IMR-90 (cell line): Measurements from ENCODE around the gene CEP43. TPM values are rescaled to one million over a fixed set of nuclear protein-coding genes. Genes with fewer than 3 reads are reported as not detected.

Experiments
- ATAC-seq: fragments of 200-7000 bp; cut with Tn5 transposase; 2 replicates; pipeline ENCODE4 v1.9.1; 2020; ENCODE audit warnings: low read depth, mild to moderate bottlenecking, moderate library complexity
- BruUV-seq: library from RNA; stranded (reverse); fragments of 400-500 nt; replicated peaks from 2 replicates; lab custom pipeline; 2021; lab: Mats Ljungman, UMichigan
- CTCF ChIA-PET: fragments of 300-600 bp; formaldehyde crosslinking; extraction: SDS; loops from one replicate; lab custom pipeline; 2021; ENCODE audit warnings: antibody characterized with exemption; lab: Yijun Ruan, JAX
- POLR2A ChIA-PET: fragments of 300-600 bp; sonication (Branson Sonifier 250); formaldehyde crosslinking; loops from one replicate; lab custom pipeline; 2022; ENCODE audit warnings: antibody characterized with exemption; ENCODE audit not compliant: unreplicated experiment; lab: Charles Lee
- DNase-seq: peaks from one replicate; pipeline ENCODE4 v3.0.0; 2013
- H2AFZ ChIP-seq: replicated peaks from 2 replicates; pipeline ENCODE3; 2013; ENCODE audit warnings: low read length, mild to moderate bottlenecking; ENCODE audit not compliant: poor library complexity
- H2AK5ac ChIP-seq: 2 replicates; pipeline ENCODE4 v1.6.1; 2013; ENCODE audit warnings: low read depth, low read length, inconsistent platforms
- H2AK9ac ChIP-seq: replicated peaks from 2 replicates; pipeline ENCODE3; 2013; ENCODE audit warnings: mild to moderate bottlenecking, low read depth, low read length, moderate library complexity; ENCODE audit not compliant: poor library complexity
- H2BK120ac ChIP-seq: 2 replicates; pipeline ENCODE4 v1.6.1; 2013; ENCODE audit warnings: low read depth, low read length, inconsistent platforms
- H2BK15ac ChIP-seq: 3 replicates; pipeline ENCODE4 v1.6.1; 2013; ENCODE audit warnings: low read depth, low read length, inconsistent platforms
- H2BK20ac ChIP-seq: 2 replicates; pipeline ENCODE4 v1.6.1; 2013; ENCODE audit warnings: low read depth, mild to moderate bottlenecking, inconsistent platforms, low read length, moderate library complexity
- H2BK5ac ChIP-seq: 2 replicates; pipeline ENCODE4 v1.6.1; 2013; ENCODE audit warnings: mild to moderate bottlenecking, low read depth, low read length, inconsistent platforms; ENCODE audit not compliant: poor library complexity, severe bottlenecking
- H3K14ac ChIP-seq: replicated peaks from 2 replicates; pipeline ENCODE4 v1.6.1; 2013; ENCODE audit warnings: low read depth, low read length, inconsistent platforms
- H3K18ac ChIP-seq: 2 replicates; pipeline ENCODE4 v1.6.1; 2013; ENCODE audit warnings: low read depth, low read length, control low read depth
- H3K23ac ChIP-seq: 2 replicates; pipeline ENCODE4 v1.6.1; 2013; ENCODE audit warnings: low read depth, low read length, inconsistent platforms
- H3K27ac ChIP-seq: 2 replicates; pipeline ENCODE4 v1.5.1; 2013; ENCODE audit warnings: mild to moderate bottlenecking, control low read depth, low read length; ENCODE audit not compliant: insufficient read depth
- H3K27me3 ChIP-seq: 2 replicates; pipeline ENCODE4 v1.6.1; 2013; ENCODE audit warnings: low read length; ENCODE audit not compliant: control insufficient read depth, insufficient read depth
- H3K36me3 ChIP-seq: 2 replicates; pipeline ENCODE4 v1.6.1; 2013; ENCODE audit warnings: low read length, mixed read lengths; ENCODE audit not compliant: control insufficient read depth, insufficient read depth
- H3K4ac ChIP-seq: 2 replicates; pipeline ENCODE4 v1.6.1; 2013; ENCODE audit warnings: low read depth, low read length, inconsistent platforms
- H3K4me1 ChIP-seq: 2 replicates; pipeline ENCODE4 v1.6.1; 2013; ENCODE audit warnings: low read length, mixed read lengths; ENCODE audit not compliant: control insufficient read depth, insufficient read depth
- H3K4me2 ChIP-seq: 2 replicates; pipeline ENCODE4 v1.6.1; 2013; ENCODE audit warnings: low read depth, mild to moderate bottlenecking, control low read depth, low read length, moderate library complexity
- H3K4me3 ChIP-seq: 2 replicates; pipeline ENCODE4 v1.5.1; 2013; ENCODE audit warnings: low read depth, mild to moderate bottlenecking, control low read depth, low read length, moderate library complexity; ENCODE audit not compliant: insufficient read depth
- H3K56ac ChIP-seq: 2 replicates; pipeline ENCODE4 v1.6.1; 2013; ENCODE audit warnings: low read length, inconsistent platforms; ENCODE audit not compliant: insufficient read depth; ENCODE audit errors: extremely low read depth
- H3K79me1 ChIP-seq, 2 experiments: 2 replicates each; pipeline ENCODE4 v1.6.1; 2013; ENCODE audit warnings: low read length in 2 of 2, inconsistent platforms in 1 of 2, low read depth in 1 of 2
- H3K9ac ChIP-seq: 2 replicates; pipeline ENCODE4 v1.6.1; 2013; ENCODE audit warnings: low read depth, low read length, control low read depth
- H3K9me1 ChIP-seq: 2 replicates; pipeline ENCODE4 v1.6.1; 2013; ENCODE audit warnings: low read length, inconsistent platforms; ENCODE audit not compliant: insufficient read depth
- H3K9me3 ChIP-seq: 2 replicates; pipeline ENCODE4 v1.6.1; 2013; ENCODE audit warnings: low read length; ENCODE audit not compliant: control insufficient read depth, insufficient read depth
- H4K20me1 ChIP-seq: 2 replicates; pipeline ENCODE4 v1.6.1; 2013; ENCODE audit warnings: low read length, inconsistent platforms; ENCODE audit not compliant: insufficient read depth
- H4K5ac ChIP-seq: 2 replicates; pipeline ENCODE4 v1.6.1; 2013; ENCODE audit warnings: mild to moderate bottlenecking, low read depth, low read length, control low read depth
- H4K8ac ChIP-seq, 2 experiments: 2 replicates each; pipeline ENCODE4 v1.6.1; 2013; ENCODE audit warnings: low read depth in 2 of 2, low read length in 2 of 2, control low read depth in 1 of 2, inconsistent platforms in 1 of 2
- H4K91ac ChIP-seq: 2 replicates; pipeline ENCODE4 v1.6.1; 2013; ENCODE audit warnings: low read depth, low read length, inconsistent platforms; ENCODE audit not compliant: insufficient read depth
- CEBPB ChIP-seq: IDR thresholded peaks from 2 replicates; pipeline ENCODE4 v1.6.1; 2012; ENCODE audit warnings: low read depth, low read length, improper control_type of control experiment
- CHD1 ChIP-seq: IDR thresholded peaks from 2 replicates; pipeline ENCODE4 v1.6.1; 2012; ENCODE audit warnings: low read depth, low read length, improper control_type of control experiment
- MAFK ChIP-seq: IDR thresholded peaks from 2 replicates; pipeline ENCODE4 v1.6.1; 2012; ENCODE audit warnings: low read depth, low read length, improper control_type of control experiment
- MXI1 ChIP-seq: IDR thresholded peaks from 2 replicates; pipeline ENCODE4 v1.6.1; 2012; ENCODE audit warnings: low read depth, mild to moderate bottlenecking, low read length, moderate library complexity, borderline replicate concordance
- NFE2L2 ChIP-seq: fragments of 150-350 bp; IDR thresholded peaks from 2 replicates; pipeline ENCODE4 v1.6.1; 2016; ENCODE audit warnings: low read depth, mild to moderate bottlenecking, low read length
- POLR2A ChIP-seq: IDR thresholded peaks from 2 replicates; pipeline ENCODE4 v1.6.1; 2012; ENCODE audit warnings: mild to moderate bottlenecking, low read depth, low read length
- RFX5 ChIP-seq: IDR thresholded peaks from 2 replicates; pipeline ENCODE4 v1.8.0; 2012; ENCODE audit warnings: low read depth, mild to moderate bottlenecking, low read length, moderate library complexity
- SMC3 ChIP-seq: fragments of 150-350 bp; IDR thresholded peaks from 2 replicates; pipeline ENCODE4 v1.6.1; 2016; ENCODE audit warnings: low read depth, mild to moderate bottlenecking, antibody characterized with exemption, low read length, moderate library complexity
- WGBS, 2 experiments: methylation state at CpG; one replicate each; pipeline versions ENCODE4 v1.1.5 to v1.1.7; 2013; ENCODE audit warnings: missing lambda C conversion rate in 2 of 2; ENCODE audit not compliant: insufficient read length in 1 of 2; ENCODE audit errors: extremely low coverage in 2 of 2; 5-methylcytosine and 5-hydroxymethylcytosine counted together
- dilution Hi-C: fragments of 300-500 bp; cut with HindIII; formaldehyde crosslinking; loops from one replicate; pipeline ENCODE4 v1.14.3; 2018; ENCODE audit warnings: low sequenced_read_pairs; ENCODE audit not compliant: unreplicated experiment
- in situ Hi-C: fragments of 300-500 bp; cut with MboI; formaldehyde crosslinking; loops from 3 replicates; pipeline ENCODE4 v1.14.3; 2019; ENCODE audit warnings: low sequenced_read_pairs, inconsistent platforms, mixed read lengths
- intact Hi-C: fragments of 100-400 bp; cut with micrococcal nuclease; formaldehyde crosslinking; loops from 2 replicates; pipeline ENCODE4 v1.10.0; 2022
- polyA plus RNA-seq, 3 experiments: library from polyadenylated mRNA; depleted of rRNA; stranded (reverse); fragments of >200 nt; gene quantifications; 2 replicates each; pipeline ENCODE4 v1.2.3, GENCODE V29; 2012; ENCODE audit warnings: low replicate concordance in 1 of 3
- total RNA-seq: library from RNA; depleted of rRNA; stranded (reverse); fragments of >200 nt; gene quantifications from 2 replicates; pipeline ENCODE4 v1.2.3, GENCODE V29; 2012
- TF ChIP-seq, protein P1 (sequence below): conservative IDR thresholded peaks from 2 replicates; pipeline ENCODE4 v1.5.1; 2012; ENCODE audit warnings: mild to moderate bottlenecking, low read depth, low read length, improper control_type of control experiment
- TF ChIP-seq, protein P2 (sequence below): fragments of 150-350 bp; IDR thresholded peaks from 2 replicates; pipeline ENCODE4 v1.6.1; 2016; ENCODE audit warnings: low read depth, mild to moderate bottlenecking, low read length, moderate library complexity, borderline replicate concordance

Gene CEP43
- total and polyA plus RNA-seq, 2 of the 4 experiments (the other 2 are of a cell fraction) = 8.6 to 10.7 TPM

DNA sequence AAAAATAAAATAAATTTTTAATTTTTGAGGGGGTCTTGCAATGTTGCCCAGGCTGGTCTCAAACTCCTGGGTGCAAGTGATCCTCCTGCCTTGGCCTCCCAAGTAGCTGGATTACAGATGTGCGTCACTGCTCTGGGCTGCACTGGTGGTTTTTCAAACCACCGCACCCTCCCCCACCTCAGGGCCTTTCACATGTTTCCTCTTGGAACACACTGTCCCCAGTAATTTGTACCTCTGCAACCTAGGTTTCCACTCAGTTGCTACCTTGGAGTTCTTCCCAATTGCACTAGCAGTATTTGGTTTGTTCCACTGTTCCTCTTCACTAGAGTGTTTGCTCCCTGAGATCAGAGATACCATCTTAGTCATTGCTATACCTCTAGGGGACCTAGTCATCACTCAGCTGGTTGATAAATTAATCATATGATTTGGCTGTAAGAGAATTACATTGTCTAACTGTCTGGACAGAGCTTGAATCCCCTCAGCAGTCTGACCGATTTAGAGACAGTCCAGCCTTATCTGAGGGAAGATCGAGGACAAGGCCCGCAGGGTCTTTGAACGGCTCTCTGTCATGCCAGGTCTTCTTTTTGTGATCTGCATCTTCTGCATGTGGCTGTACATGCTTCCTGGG, 32.0 kb downstream of the CEP43 start:
- peaks cover 32% of the 10 kb centered on the region for H3K36me3 ChIP-seq
- H2BK5ac ChIP-seq = no peak overlapping the region
- CTCF ChIA-PET = no interaction called here
- H3K4me3 ChIP-seq = no peak overlapping the region
- H3K9me1 ChIP-seq = no peaks in the 10 kb centered on the region
- in situ Hi-C loops = no loop called here
- H3K27ac ChIP-seq = no peak overlapping the region
- H2BK15ac ChIP-seq = no peak overlapping the region
- H3K18ac ChIP-seq = no peak overlapping the region
- H4K91ac ChIP-seq = no peak overlapping the region
- intact Hi-C loops = no loop called here
- no peak overlapping the region for H3K14ac ChIP-seq
- peak; percentile 20 for DNase-seq
- H3K27me3 ChIP-seq = no peaks in the 10 kb centered on the region
- no peak overlapping the region for H3K56ac ChIP-seq
- BruUV-seq = no TSS peak
- TF ChIP-seq, protein P1, sequence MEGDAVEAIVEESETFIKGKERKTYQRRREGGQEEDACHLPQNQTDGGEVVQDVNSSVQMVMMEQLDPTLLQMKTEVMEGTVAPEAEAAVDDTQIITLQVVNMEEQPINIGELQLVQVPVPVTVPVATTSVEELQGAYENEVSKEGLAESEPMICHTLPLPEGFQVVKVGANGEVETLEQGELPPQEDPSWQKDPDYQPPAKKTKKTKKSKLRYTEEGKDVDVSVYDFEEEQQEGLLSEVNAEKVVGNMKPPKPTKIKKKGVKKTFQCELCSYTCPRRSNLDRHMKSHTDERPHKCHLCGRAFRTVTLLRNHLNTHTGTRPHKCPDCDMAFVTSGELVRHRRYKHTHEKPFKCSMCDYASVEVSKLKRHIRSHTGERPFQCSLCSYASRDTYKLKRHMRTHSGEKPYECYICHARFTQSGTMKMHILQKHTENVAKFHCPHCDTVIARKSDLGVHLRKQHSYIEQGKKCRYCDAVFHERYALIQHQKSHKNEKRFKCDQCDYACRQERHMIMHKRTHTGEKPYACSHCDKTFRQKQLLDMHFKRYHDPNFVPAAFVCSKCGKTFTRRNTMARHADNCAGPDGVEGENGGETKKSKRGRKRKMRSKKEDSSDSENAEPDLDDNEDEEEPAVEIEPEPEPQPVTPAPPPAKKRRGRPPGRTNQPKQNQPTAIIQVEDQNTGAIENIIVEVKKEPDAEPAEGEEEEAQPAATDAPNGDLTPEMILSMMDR = no peak
- TF ChIP-seq SMC3 = no peak
- TF ChIP-seq CHD1 = no peak
- TF ChIP-seq, protein P2, sequence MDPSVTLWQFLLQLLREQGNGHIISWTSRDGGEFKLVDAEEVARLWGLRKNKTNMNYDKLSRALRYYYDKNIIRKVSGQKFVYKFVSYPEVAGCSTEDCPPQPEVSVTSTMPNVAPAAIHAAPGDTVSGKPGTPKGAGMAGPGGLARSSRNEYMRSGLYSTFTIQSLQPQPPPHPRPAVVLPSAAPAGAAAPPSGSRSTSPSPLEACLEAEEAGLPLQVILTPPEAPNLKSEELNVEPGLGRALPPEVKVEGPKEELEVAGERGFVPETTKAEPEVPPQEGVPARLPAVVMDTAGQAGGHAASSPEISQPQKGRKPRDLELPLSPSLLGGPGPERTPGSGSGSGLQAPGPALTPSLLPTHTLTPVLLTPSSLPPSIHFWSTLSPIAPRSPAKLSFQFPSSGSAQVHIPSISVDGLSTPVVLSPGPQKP = no peak
- TF ChIP-seq MXI1 = no peak
- TF ChIP-seq NFE2L2 = no peak
- TF ChIP-seq CEBPB = no peak
- TF ChIP-seq MAFK = no peak
- TF ChIP-seq POLR2A = no peak
- no peak for TF ChIP-seq RFX5
- H2AK5ac ChIP-seq = no peak overlapping the region
- H4K5ac ChIP-seq = no peak overlapping the region
- H3K4ac ChIP-seq = no peak overlapping the region
- 94% methylated on average over 5 of the region's 6 CpGs; no CpG with 5 or more reads in 1 of the 2 experiments for WGBS, 2 experiments
- no peak overlapping the region for H3K9ac ChIP-seq
- no peaks in the 10 kb centered on the region for H3K4me1 ChIP-seq
- H4K8ac ChIP-seq = no peak overlapping the region
- no peak overlapping the region for H2BK120ac ChIP-seq
- no peak overlapping the region for H2BK20ac ChIP-seq
- no peaks in the 10 kb centered on the region for H4K20me1 ChIP-seq
- POLR2A ChIA-PET = no interaction called here
- H2AK9ac ChIP-seq = no peak overlapping the region
- H2AFZ ChIP-seq = no peak overlapping the region
- H3K79me1 ChIP-seq = no peaks in the 10 kb centered on the region
- ATAC-seq = no peak
- H3K23ac ChIP-seq = no peak overlapping the region
- H3K9me3 ChIP-seq = no peaks in the 10 kb centered on the region
- dilution Hi-C loops = no loop called here
- H3K4me2 ChIP-seq = no peak overlapping the region
